GM19463 (cell line): ENCODE measurements around the gene FCRL1.
A peak's percentile ranks its signal among the peaks of the same experiment; 100 is the strongest.

Experiments
- ATAC-seq: cut with Tn5 transposase; IDR thresholded peaks from one replicate; pipeline ENCODE4 v1.9.1; 2021; ENCODE audit warnings: mild to moderate bottlenecking, moderate library complexity; ENCODE audit not compliant: unreplicated experiment

FCRL1 gene

GRCh38 chr1:157819896-157820295 is at the start of gene FCRL1:
TSS of gene FCRL1 (minus strand) at chr1:157820120. CDS start at chr1:157820037, 83 bp downstream.
- ATAC-seq: no peak

- no peak for ATAC-seq
These were observed 48.7 kb upstream of the FCRL1 start for GRCh38 chr1:157868654-157869053.

- no peak for ATAC-seq
These were observed 42.5 kb upstream of the FCRL1 start for GRCh38 chr1:157862114-157863070.

GRCh38 chr1:157856538-157856937 is 36.6 kb upstream of the FCRL1 start:
- ATAC-seq: no peak

- ATAC-seq: no peak
These were observed 32.6 kb upstream of the FCRL1 start for GRCh38 chr1:157852476-157852875.

- no peak for ATAC-seq
These were observed 29.4 kb upstream of the FCRL1 start for GRCh38 chr1:157849229-157849875.

- no peak for ATAC-seq
These were observed 24.3 kb upstream of the FCRL1 start for GRCh38 chr1:157844089-157844830.

- ATAC-seq: no peak
These were observed 23.0 kb upstream of the FCRL1 start for GRCh38 chr1:157842939-157843338.

- no peak for ATAC-seq
These were observed 21.8 kb upstream of the FCRL1 start, which contains the start of gene CD5L for GRCh38 chr1:157841708-157842107. TSS of gene CD5L (minus strand) at chr1:157841808. CDS start at chr1:157841701, 107 bp downstream.

GRCh38 chr1:157838966-157839365 is 19.0 kb upstream of the FCRL1 start:
- no peak for ATAC-seq

- ATAC-seq: no peak
These were observed 14.5 kb upstream of the FCRL1 start for GRCh38 chr1:157834430-157834829.

- ATAC-seq: no peak
These were observed 13.2 kb upstream of the FCRL1 start for GRCh38 chr1:157833145-157833544.

- no peak for ATAC-seq
These were observed 12.2 kb upstream of the FCRL1 start for GRCh38 chr1:157831968-157832626.

GRCh38 chr1:157830887-157831286 is 11.0 kb upstream of the FCRL1 start:
- ATAC-seq: no peak

- no peak for ATAC-seq
These were observed 9.8 kb upstream of the FCRL1 start for GRCh38 chr1:157829711-157830110.

- no peak for ATAC-seq
These were observed 9.3 kb upstream of the FCRL1 start for GRCh38 chr1:157829210-157829609.

GRCh38 chr1:157820299-157820698 is 379 bp upstream of the FCRL1 start:
- no peak for ATAC-seq

GRCh38 chr1:157819215-157819614 is 705 bp downstream of the FCRL1 start:
- ATAC-seq: no peak

GRCh38 chr1:157813269-157813668 is 6.7 kb downstream of the FCRL1 start:
- ATAC-seq: no peak

GRCh38 chr1:157806431-157807149 is 13.3 kb downstream of the FCRL1 start:
- ATAC-seq: peak; percentile 88
